Measurements from ENCODE around the gene CDON. TPM values are rescaled to one million over a fixed set of nuclear protein-coding genes. Genes with fewer than 3 reads are reported as not detected.

CDON gene
- total RNA-seq, 1 experiment from 2014 or later = 34.1 TPM

GRCh38 chr11:125957618-125958332 lies 104.9 kb downstream of the CDON start:
- POLR2A ChIA-PET = no interaction called here
- Mint-ChIP-seq H3K9me3 (peaks cover 9% of the 10 kb centered on the region), H3K4me1 (peaks cover 13% of the 10 kb centered on the region), H3K27me3 (ENCODE audit: low read depth) (no peaks in the 10 kb centered on the region), H3K36me3 (peaks cover 22% of the 10 kb centered on the region), H3K4me3 (no peak overlapping the region), H3K27ac (no peak overlapping the region)
- CTCF ChIA-PET = interaction anchor here (1.1 to 2.0 kb wide), 2 partner anchors 16 to 236 kb away, joined by 3 to 4 read pairs; no protein-coding TSS in a partner anchor
- no peak for TF ChIP-seq ZNF671 (CRISPR knock-in tag; IDR thresholded peaks at IDR 0.05)
- TF ChIP-seq TCF7 (CRISPR knock-in tag; IDR thresholded peaks at IDR 0.05; ENCODE audit: low read depth) = no peak
- TF ChIP-seq TEAD4 (CRISPR knock-in tag; IDR thresholded peaks at IDR 0.05) = no peak
- no peak for TF ChIP-seq ETV6 (CRISPR knock-in tag; IDR thresholded peaks at IDR 0.05)
- no peak for ATAC-seq
- no peak for DNase-seq (ENCODE audit: low spot score)

- H3K4me1 Mint-ChIP-seq = peaks cover 13% of the 10 kb centered on the region
- no peaks in the 10 kb centered on the region for H3K27me3 Mint-ChIP-seq (ENCODE audit: low read depth)
- ATAC-seq (no peak), DNase-seq (ENCODE audit: low spot score) (no peak)
- no peaks in the 10 kb centered on the region for H3K9me3 Mint-ChIP-seq
- CTCF ChIA-PET = interaction anchor here (0.7 to 2.0 kb wide), 4 partner anchors 13 to 237 kb away, joined by 3 to 9 read pairs (median 4); no protein-coding TSS in a partner anchor
- TF ChIP-seq ERG (CRISPR knock-in tag; IDR thresholded peaks at IDR 0.05) (no peak), TP53 (CRISPR knock-in tag; IDR thresholded peaks at IDR 0.05) (no peak), ZBTB43 (CRISPR knock-in tag; IDR thresholded peaks at IDR 0.05) (no peak), AR (CRISPR knock-in tag; IDR thresholded peaks at IDR 0.05) (no peak), ZNF219 (CRISPR knock-in tag; IDR thresholded peaks at IDR 0.05; ENCODE audit: borderline replicate concordance) (no peak), TEAD1 (CRISPR knock-in tag; IDR thresholded peaks at IDR 0.05) (no peak), USF2 (CRISPR knock-in tag; IDR thresholded peaks at IDR 0.05) (no peak), NFATC4 (CRISPR knock-in tag; IDR thresholded peaks at IDR 0.05) (no peak), ZSCAN18 (CRISPR knock-in tag; IDR thresholded peaks at IDR 0.05) (no peak), ZNF425 (CRISPR knock-in tag; conservative IDR thresholded peaks at IDR 0.05) (no peak), SMAD3 (CRISPR knock-in tag; IDR thresholded peaks at IDR 0.05; ENCODE audit: borderline replicate concordance) (no peak), CDX4 (CRISPR knock-in tag; IDR thresholded peaks at IDR 0.05; ENCODE audit: borderline replicate concordance) (no peak), MYBL2 (CRISPR knock-in tag; IDR thresholded peaks at IDR 0.05) (no peak), ESRRA (CRISPR knock-in tag; IDR thresholded peaks at IDR 0.05; ENCODE audit: borderline replicate concordance) (no peak), E2F1 (CRISPR knock-in tag; IDR thresholded peaks at IDR 0.05) (no peak)
- no peak overlapping the region for H3K4me3 Mint-ChIP-seq
- H3K27ac Mint-ChIP-seq = peak overlapping the region; percentile 34; the same call in 1 of the 2 replicates
- peaks cover 10% of the 10 kb centered on the region for H3K36me3 Mint-ChIP-seq
- POLR2A ChIA-PET = no interaction called here
These were observed 106.1 kb downstream of the CDON start for GRCh38 chr11:125956391-125957134.
